ENCODE data around the gene BUD23. TPM values are rescaled to one million over a fixed set of nuclear protein-coding genes. Genes with fewer than 3 reads are reported as not detected.

BUD23 gene
- polyA plus RNA-seq, 1 experiment: 48.6 TPM

DNA sequence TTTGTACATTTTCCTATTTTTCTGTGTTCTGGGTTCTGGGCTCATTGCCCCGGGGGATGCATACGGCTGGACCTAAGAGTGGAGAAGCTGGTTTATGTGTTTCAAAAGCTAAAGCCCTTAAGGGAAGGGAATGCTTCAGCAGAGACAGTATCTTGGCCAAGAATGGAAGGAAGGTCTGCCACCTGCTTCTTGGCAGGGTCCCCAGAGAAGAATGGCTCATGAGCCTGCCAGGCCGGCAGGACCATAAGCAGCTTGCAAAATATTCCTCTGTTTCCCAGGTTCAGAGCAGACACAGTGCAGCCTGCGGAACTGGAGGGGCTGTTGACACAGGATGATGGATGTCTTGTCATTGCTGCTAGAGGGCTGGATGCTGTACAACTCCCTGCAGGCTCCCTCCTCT, 63.0 kb downstream of the BUD23 start:
- TF ChIP-seq, protein P1, sequence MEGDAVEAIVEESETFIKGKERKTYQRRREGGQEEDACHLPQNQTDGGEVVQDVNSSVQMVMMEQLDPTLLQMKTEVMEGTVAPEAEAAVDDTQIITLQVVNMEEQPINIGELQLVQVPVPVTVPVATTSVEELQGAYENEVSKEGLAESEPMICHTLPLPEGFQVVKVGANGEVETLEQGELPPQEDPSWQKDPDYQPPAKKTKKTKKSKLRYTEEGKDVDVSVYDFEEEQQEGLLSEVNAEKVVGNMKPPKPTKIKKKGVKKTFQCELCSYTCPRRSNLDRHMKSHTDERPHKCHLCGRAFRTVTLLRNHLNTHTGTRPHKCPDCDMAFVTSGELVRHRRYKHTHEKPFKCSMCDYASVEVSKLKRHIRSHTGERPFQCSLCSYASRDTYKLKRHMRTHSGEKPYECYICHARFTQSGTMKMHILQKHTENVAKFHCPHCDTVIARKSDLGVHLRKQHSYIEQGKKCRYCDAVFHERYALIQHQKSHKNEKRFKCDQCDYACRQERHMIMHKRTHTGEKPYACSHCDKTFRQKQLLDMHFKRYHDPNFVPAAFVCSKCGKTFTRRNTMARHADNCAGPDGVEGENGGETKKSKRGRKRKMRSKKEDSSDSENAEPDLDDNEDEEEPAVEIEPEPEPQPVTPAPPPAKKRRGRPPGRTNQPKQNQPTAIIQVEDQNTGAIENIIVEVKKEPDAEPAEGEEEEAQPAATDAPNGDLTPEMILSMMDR (IDR thresholded peaks at IDR 0.05; ENCODE audit: low read depth, low read length): no peak
- Histone ChIP-seq H3K4me3 (ENCODE audit: low read depth, low read length) (no peak overlapping the region), H3K27me3 (ENCODE audit: control insufficient read depth, insufficient read depth, low read length) (no peaks in the 10 kb centered on the region), H3K9me3 (ENCODE audit: control insufficient read depth, insufficient read depth, low read length) (no peaks in the 10 kb centered on the region), H3K27ac (ENCODE audit: low read depth, low read length) (no peak overlapping the region)
- CTCF ChIA-PET: interaction anchor here (0.9 kb wide), 1 partner anchor 139 kb away, joined by 4 read pairs; no protein-coding TSS in a partner anchor
- POLR2A ChIA-PET: no interaction called here
- DNase-seq (ENCODE audit: low read depth, low spot score): no peak

Small RNA genes within 50 kb of the gene (small RNA-seq; reads per million reads assigned to genes)
- not detected for gene MIR4284 (ENCODE audit: insufficient read length, low read depth)
- gene RN7SL265P (ENCODE audit: insufficient read length, low read depth): not detected

Other genes starting within 250 kb of the BUD23 start
- 0.56 and 1.2 TPM in 2 replicates for gene FZD9, start 249.8 kb upstream of the BUD23 start, polyA plus RNA-seq (2011; rRNA removed)
- 29.0 and 29.7 TPM in 2 replicates for gene BAZ1B, start 161.3 kb upstream of the BUD23 start, polyA plus RNA-seq (2011; rRNA removed)
- gene BCL7B, start 125.9 kb upstream of the BUD23 start, polyA plus RNA-seq (2011; rRNA removed): 41.9 and 47.7 TPM in 2 replicates
- 34.7 and 45.8 TPM in 2 replicates for gene TBL2, start 105.0 kb upstream of the BUD23 start, polyA plus RNA-seq (2011; rRNA removed)
- gene MLXIPL, start 59.1 kb upstream of the BUD23 start, polyA plus RNA-seq (2011; rRNA removed): not detected in 2 replicates
- gene VPS37D, start 15.8 kb upstream of the BUD23 start, polyA plus RNA-seq (2011; rRNA removed): 1.8 and 3.7 TPM in 2 replicates
- gene DNAJC30, start 144 bp upstream of the BUD23 start, polyA plus RNA-seq (2011; rRNA removed): 5.9 and 6.4 TPM in 2 replicates
- 12.9 and 13.7 TPM in 2 replicates for gene STX1A, start 36.1 kb downstream of the BUD23 start, polyA plus RNA-seq (2011; rRNA removed)
- gene ABHD11, start 55.2 kb downstream of the BUD23 start, polyA plus RNA-seq (2011; rRNA removed): 5.1 and 7.5 TPM in 2 replicates
- gene CLDN3, start 86.7 kb downstream of the BUD23 start, polyA plus RNA-seq (2011; rRNA removed): not detected in 2 replicates
- 0.15 and 0.16 TPM in 2 replicates for gene CLDN4, start 147.4 kb downstream of the BUD23 start, polyA plus RNA-seq (2011; rRNA removed)
- 2.6 and 4.4 TPM in 2 replicates for gene METTL27, start 158.9 kb downstream of the BUD23 start, polyA plus RNA-seq (2011; rRNA removed)
- not detected in 2 replicates for gene TMEM270, start 177.6 kb downstream of the BUD23 start, polyA plus RNA-seq (2011; rRNA removed)

Data from AG04450 (cell line).